ENCODE data around the gene HTR1E.

- TF ChIP-seq CTCF (IDR thresholded peaks at IDR 0.05) (no peak), POLR2A (IDR thresholded peaks at IDR 0.05) (no peak)
Measured at GRCh38 chr6:87065117-87065516, 127.8 kb downstream of the HTR1E start.
